ENCODE measurements around the gene DHRS2. TPM values are rescaled to one million over a fixed set of nuclear protein-coding genes. Genes with fewer than 3 reads are reported as not detected.

The DHRS2 gene
- polyA plus RNA-seq, 1 experiment: 0.09 TPM

GRCh38 chr14:23639048-23639890 is 3.1 kb downstream of the DHRS2 start:
- no peak overlapping the region for H3K27ac ChIP-seq (ENCODE audit: low read depth, low read length)

DNA sequence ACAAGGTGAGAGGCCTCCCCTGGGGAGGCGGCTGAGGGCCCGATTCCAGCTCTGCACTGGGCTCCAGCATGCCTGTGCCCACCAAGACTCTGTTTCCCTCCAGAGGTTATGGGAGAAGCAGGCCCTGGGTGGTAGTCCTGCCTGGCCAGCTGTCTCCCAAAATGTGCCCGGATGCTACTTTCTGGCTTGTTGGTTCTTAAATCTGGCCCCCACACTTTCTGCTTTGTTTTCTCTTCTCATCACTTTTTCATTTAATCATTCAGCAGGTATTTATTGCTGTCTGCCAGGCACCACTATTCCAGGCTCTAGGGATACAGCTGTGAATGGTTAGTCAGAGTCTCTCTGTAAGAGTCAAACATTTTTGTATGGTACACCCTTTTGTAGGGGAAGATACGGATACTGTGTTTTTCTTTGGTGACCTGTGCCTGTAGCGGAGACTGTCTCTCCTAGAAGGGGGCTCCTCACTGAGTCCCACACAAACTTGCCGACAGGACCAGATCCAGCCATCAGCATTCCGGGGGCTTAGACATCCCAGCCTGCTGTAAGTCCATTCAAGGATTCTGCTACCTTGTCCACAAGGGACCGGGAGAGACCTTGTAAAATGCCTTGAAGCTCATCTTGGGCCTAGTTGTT is 3.8 kb downstream of the DHRS2 start:
- H3K9me3 ChIP-seq (ENCODE audit: control insufficient read depth, insufficient read depth, low read length): peaks cover 4% of the 10 kb centered on the region; the same call in 1 of the 2 replicates
- no peak overlapping the region for H3K27ac ChIP-seq (ENCODE audit: low read depth, low read length)
- ChIA-PET CTCF (interaction anchor here (1.0 to 3.2 kb wide), 2 partner anchors 8 to 271 kb away, joined by 3 to 47 read pairs; no protein-coding TSS in a partner anchor), POLR2A (no interaction called here)
- no peaks in the 10 kb centered on the region for H3K27me3 ChIP-seq (ENCODE audit: control insufficient read depth, insufficient read depth, low read length)
- no peak for DNase-seq (ENCODE audit: low read depth, low spot score)
- TF ChIP-seq, protein P1, sequence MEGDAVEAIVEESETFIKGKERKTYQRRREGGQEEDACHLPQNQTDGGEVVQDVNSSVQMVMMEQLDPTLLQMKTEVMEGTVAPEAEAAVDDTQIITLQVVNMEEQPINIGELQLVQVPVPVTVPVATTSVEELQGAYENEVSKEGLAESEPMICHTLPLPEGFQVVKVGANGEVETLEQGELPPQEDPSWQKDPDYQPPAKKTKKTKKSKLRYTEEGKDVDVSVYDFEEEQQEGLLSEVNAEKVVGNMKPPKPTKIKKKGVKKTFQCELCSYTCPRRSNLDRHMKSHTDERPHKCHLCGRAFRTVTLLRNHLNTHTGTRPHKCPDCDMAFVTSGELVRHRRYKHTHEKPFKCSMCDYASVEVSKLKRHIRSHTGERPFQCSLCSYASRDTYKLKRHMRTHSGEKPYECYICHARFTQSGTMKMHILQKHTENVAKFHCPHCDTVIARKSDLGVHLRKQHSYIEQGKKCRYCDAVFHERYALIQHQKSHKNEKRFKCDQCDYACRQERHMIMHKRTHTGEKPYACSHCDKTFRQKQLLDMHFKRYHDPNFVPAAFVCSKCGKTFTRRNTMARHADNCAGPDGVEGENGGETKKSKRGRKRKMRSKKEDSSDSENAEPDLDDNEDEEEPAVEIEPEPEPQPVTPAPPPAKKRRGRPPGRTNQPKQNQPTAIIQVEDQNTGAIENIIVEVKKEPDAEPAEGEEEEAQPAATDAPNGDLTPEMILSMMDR (IDR thresholded peaks at IDR 0.05; ENCODE audit: low read depth, low read length): no peak
- no peak overlapping the region for H3K4me3 ChIP-seq (ENCODE audit: low read depth, low read length)

More at GRCh38 chr14:23639048-23639890, 3.1 kb downstream of the DHRS2 start:
- H3K4me3 ChIP-seq (ENCODE audit: low read depth, low read length): no peak overlapping the region
- H3K9me3 ChIP-seq (ENCODE audit: control insufficient read depth, insufficient read depth, low read length): peaks cover 4% of the 10 kb centered on the region; the same call in 1 of the 2 replicates
- TF ChIP-seq, protein P1 (IDR thresholded peaks at IDR 0.05; ENCODE audit: low read depth, low read length): no peak
- CTCF ChIA-PET: no interaction called here
- no peaks in the 10 kb centered on the region for H3K27me3 ChIP-seq (ENCODE audit: control insufficient read depth, insufficient read depth, low read length)
- POLR2A ChIA-PET: no interaction called here
- no peak for DNase-seq (ENCODE audit: low read depth, low spot score)

DNA sequence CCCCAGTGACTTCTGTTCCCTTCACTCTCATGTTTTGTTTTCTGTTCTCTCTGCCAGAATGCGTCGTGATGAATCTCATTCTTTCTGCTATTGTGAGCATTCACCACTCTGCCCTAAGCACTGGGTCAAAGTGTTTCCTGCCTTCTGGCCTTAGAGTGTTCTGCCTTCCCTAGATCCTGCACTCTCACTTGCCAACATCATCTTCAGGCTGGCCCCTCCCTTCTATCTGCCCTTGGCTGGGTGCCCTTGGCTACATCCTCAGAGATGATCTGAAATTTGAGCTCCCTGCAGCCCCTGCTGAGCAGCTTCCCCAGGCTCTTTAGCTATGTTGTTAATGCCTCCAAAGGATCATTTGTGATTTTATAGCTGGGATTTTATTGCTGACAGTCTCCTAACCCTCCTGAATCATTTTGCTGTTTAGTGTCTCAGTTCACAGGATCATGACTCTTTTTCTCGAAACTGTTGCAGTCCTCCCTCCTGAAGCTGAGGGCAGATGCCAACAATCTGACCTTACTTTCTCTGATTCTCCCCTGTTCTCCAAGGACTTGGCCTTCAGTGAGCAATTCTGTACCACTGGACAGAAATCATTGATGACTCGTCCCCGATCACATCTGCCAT is 4.5 kb downstream of the DHRS2 start:
- no peak for DNase-seq (ENCODE audit: low read depth, low spot score)
- CTCF ChIA-PET: interaction anchor here (1.0 to 3.2 kb wide), 2 partner anchors 9 to 270 kb away, joined by 3 to 47 read pairs; no protein-coding TSS in a partner anchor
- H3K27ac ChIP-seq (ENCODE audit: low read depth, low read length): no peak overlapping the region
- H3K9me3 ChIP-seq (ENCODE audit: control insufficient read depth, insufficient read depth, low read length): peaks cover 2% of the 10 kb centered on the region; the same call in 1 of the 2 replicates
- POLR2A ChIA-PET: no interaction called here
- TF ChIP-seq, protein P1 (IDR thresholded peaks at IDR 0.05; ENCODE audit: low read depth, low read length): no peak
- no peaks in the 10 kb centered on the region for H3K27me3 ChIP-seq (ENCODE audit: control insufficient read depth, insufficient read depth, low read length)
- H3K4me3 ChIP-seq (ENCODE audit: low read depth, low read length): no peak overlapping the region

GRCh38 chr14:23641180-23641914 is 5.2 kb downstream of the DHRS2 start:
- H3K27me3 ChIP-seq (ENCODE audit: control insufficient read depth, insufficient read depth, low read length): no peaks in the 10 kb centered on the region
- ChIA-PET POLR2A (no interaction called here), CTCF (interaction anchor here (1.0 to 3.2 kb wide), 2 partner anchors 10 to 269 kb away, joined by 3 to 47 read pairs; no protein-coding TSS in a partner anchor)
- no peak overlapping the region for H3K27ac ChIP-seq (ENCODE audit: low read depth, low read length)
- no peak for DNase-seq (ENCODE audit: low read depth, low spot score)
- H3K4me3 ChIP-seq (ENCODE audit: low read depth, low read length): no peak overlapping the region
- no peaks in the 10 kb centered on the region for H3K9me3 ChIP-seq (ENCODE audit: control insufficient read depth, insufficient read depth, low read length)
- TF ChIP-seq, protein P1 (IDR thresholded peaks at IDR 0.05; ENCODE audit: low read depth, low read length): no peak
